ENCODE measurements around the gene EIF6. TPM values are rescaled to one million over a fixed set of nuclear protein-coding genes. Genes with fewer than 3 reads are reported as not detected.

EIF6 gene
- total and polyA plus RNA-seq, 9 of the 15 experiments (the other 6 are each of a cell fraction or from before 2014, with no cell fraction given): 165 to 832 (median 229) TPM

DNA sequence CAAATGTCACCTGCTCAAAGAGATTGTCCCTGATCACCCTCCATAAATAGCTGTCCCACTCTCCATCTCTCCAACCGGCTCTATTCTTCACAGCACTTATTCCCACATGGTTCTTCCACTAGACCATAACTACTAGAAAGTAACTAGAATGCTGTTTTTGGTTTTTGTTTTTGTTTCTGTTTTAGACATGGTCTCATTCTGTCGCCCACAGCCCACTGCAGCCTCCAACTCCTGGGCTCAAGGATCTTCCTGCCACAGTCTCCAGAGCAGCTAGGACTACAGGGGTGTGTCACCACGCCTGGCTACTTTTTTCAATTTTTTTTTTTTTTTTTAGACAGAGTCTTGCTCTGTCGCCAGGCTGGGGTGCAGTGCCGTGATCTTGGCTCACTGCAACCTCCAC, 45.8 kb downstream of the EIF6 start (continued):
- TF ChIP-seq, protein P1, sequence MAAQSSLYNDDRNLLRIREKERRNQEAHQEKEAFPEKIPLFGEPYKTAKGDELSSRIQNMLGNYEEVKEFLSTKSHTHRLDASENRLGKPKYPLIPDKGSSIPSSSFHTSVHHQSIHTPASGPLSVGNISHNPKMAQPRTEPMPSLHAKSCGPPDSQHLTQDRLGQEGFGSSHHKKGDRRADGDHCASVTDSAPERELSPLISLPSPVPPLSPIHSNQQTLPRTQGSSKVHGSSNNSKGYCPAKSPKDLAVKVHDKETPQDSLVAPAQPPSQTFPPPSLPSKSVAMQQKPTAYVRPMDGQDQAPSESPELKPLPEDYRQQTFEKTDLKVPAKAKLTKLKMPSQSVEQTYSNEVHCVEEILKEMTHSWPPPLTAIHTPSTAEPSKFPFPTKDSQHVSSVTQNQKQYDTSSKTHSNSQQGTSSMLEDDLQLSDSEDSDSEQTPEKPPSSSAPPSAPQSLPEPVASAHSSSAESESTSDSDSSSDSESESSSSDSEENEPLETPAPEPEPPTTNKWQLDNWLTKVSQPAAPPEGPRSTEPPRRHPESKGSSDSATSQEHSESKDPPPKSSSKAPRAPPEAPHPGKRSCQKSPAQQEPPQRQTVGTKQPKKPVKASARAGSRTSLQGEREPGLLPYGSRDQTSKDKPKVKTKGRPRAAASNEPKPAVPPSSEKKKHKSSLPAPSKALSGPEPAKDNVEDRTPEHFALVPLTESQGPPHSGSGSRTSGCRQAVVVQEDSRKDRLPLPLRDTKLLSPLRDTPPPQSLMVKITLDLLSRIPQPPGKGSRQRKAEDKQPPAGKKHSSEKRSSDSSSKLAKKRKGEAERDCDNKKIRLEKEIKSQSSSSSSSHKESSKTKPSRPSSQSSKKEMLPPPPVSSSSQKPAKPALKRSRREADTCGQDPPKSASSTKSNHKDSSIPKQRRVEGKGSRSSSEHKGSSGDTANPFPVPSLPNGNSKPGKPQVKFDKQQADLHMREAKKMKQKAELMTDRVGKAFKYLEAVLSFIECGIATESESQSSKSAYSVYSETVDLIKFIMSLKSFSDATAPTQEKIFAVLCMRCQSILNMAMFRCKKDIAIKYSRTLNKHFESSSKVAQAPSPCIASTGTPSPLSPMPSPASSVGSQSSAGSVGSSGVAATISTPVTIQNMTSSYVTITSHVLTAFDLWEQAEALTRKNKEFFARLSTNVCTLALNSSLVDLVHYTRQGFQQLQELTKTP (IDR thresholded peaks at IDR 0.05; ENCODE audit: low read depth in 1 of 2, partially characterized antibody in 2 of 2): no peak
- TF ChIP-seq, protein P2, sequence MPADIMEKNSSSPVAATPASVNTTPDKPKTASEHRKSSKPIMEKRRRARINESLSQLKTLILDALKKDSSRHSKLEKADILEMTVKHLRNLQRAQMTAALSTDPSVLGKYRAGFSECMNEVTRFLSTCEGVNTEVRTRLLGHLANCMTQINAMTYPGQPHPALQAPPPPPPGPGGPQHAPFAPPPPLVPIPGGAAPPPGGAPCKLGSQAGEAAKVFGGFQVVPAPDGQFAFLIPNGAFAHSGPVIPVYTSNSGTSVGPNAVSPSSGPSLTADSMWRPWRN (IDR thresholded peaks at IDR 0.05; ENCODE audit: low read depth): no peak
- TF ChIP-seq CBX5 (IDR thresholded peaks at IDR 0.05; ENCODE audit: borderline replicate concordance, low read depth) (no peak), XRCC4 (IDR thresholded peaks at IDR 0.05; ENCODE audit: extremely low read depth, insufficient read depth, insufficient read length) (no peak), NFXL1 (CRISPR knock-in tag; IDR thresholded peaks at IDR 0.05) (no peak), KLF13 (tag; IDR thresholded peaks at IDR 0.05; ENCODE audit: borderline replicate concordance, low read depth) (no peak), MXI1 (IDR thresholded peaks at IDR 0.05; ENCODE audit: low read depth, low read length) (no peak), RUNX1 (IDR thresholded peaks at IDR 0.05; ENCODE audit: low read depth) (no peak), ZBTB17 (CRISPR knock-in tag; IDR thresholded peaks at IDR 0.05) (no peak), MEF2D (tag; conservative IDR thresholded peaks at IDR 0.05; ENCODE audit: low read depth) (no peak), ZNF717 (CRISPR knock-in tag; IDR thresholded peaks at IDR 0.05) (no peak), MYBL2 (IDR thresholded peaks at IDR 0.05; ENCODE audit: low read depth) (no peak), MYBL2 (CRISPR knock-in tag; IDR thresholded peaks at IDR 0.05; ENCODE audit: borderline replicate concordance) (no peak), JUNB (CRISPR knock-in tag; conservative IDR thresholded peaks at IDR 0.05) (no peak)
- TF ChIP-seq, protein P3, sequence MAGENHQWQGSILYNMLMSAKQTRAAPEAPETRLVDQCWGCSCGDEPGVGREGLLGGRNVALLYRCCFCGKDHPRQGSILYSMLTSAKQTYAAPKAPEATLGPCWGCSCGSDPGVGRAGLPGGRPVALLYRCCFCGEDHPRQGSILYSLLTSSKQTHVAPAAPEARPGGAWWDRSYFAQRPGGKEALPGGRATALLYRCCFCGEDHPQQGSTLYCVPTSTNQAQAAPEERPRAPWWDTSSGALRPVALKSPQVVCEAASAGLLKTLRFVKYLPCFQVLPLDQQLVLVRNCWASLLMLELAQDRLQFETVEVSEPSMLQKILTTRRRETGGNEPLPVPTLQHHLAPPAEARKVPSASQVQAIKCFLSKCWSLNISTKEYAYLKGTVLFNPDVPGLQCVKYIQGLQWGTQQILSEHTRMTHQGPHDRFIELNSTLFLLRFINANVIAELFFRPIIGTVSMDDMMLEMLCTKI (IDR thresholded peaks at IDR 0.05; ENCODE audit: partially characterized antibody): no peak
- TF ChIP-seq, protein P4, sequence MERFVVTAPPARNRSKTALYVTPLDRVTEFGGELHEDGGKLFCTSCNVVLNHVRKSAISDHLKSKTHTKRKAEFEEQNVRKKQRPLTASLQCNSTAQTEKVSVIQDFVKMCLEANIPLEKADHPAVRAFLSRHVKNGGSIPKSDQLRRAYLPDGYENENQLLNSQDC (CRISPR knock-in tag; IDR thresholded peaks at IDR 0.05): no peak
- TF ChIP-seq, protein P5, sequence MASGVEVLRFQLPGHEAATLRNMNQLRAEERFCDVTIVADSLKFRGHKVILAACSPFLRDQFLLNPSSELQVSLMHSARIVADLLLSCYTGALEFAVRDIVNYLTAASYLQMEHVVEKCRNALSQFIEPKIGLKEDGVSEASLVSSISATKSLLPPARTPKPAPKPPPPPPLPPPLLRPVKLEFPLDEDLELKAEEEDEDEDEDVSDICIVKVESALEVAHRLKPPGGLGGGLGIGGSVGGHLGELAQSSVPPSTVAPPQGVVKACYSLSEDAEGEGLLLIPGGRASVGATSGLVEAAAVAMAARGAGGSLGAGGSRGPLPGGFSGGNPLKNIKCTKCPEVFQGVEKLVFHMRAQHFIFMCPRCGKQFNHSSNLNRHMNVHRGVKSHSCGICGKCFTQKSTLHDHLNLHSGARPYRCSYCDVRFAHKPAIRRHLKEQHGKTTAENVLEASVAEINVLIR (CRISPR knock-in tag; IDR thresholded peaks at IDR 0.05): no peak

All from K562 (cell line).